ENCODE results near the gene VMP1. TPM values are rescaled to one million over a fixed set of nuclear protein-coding genes. Genes with fewer than 3 reads are reported as not detected.
"Not testable (repeated sequence)": the region's sequence is repeated elsewhere in the genome, so short reads cannot be mapped to it uniquely, and the experiment has no call there.

The VMP1 gene
- total RNA-seq, 1 donor from 2014 or later: 50.8 TPM

DNA sequence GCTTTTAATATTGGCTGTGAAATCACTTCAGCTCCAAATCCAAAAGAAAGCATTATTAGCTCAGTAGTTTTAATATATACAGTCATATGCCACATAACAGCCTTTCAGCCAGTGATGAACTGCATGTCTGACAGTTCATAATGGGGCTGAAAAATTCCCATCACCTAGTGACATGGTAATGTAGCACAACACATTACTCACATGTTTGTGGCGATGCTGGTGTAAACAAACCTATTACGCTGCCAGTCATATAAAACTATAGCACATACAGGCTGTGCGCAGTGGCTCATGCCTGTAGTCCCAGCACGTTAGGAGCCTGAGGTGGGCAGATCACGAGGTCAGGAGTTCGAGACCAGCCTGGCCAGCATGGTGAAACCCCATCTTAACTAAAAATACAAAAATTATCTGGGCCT is 93.1 kb downstream of the VMP1 start:
- TF ChIP-seq, protein P1, sequence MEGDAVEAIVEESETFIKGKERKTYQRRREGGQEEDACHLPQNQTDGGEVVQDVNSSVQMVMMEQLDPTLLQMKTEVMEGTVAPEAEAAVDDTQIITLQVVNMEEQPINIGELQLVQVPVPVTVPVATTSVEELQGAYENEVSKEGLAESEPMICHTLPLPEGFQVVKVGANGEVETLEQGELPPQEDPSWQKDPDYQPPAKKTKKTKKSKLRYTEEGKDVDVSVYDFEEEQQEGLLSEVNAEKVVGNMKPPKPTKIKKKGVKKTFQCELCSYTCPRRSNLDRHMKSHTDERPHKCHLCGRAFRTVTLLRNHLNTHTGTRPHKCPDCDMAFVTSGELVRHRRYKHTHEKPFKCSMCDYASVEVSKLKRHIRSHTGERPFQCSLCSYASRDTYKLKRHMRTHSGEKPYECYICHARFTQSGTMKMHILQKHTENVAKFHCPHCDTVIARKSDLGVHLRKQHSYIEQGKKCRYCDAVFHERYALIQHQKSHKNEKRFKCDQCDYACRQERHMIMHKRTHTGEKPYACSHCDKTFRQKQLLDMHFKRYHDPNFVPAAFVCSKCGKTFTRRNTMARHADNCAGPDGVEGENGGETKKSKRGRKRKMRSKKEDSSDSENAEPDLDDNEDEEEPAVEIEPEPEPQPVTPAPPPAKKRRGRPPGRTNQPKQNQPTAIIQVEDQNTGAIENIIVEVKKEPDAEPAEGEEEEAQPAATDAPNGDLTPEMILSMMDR (IDR thresholded peaks at IDR 0.05; ENCODE audit: borderline replicate concordance): no peak
- Histone ChIP-seq H3K27me3 (ENCODE audit: low read depth) (no peaks in the 10 kb centered on the region), H3K9me3 (replicated peaks) (no peaks in the 10 kb centered on the region), H3K27ac (replicated peaks) (no peak overlapping the region), H3K36me3 (peaks cover 6% of the 10 kb centered on the region), H3K4me1 (no peaks in the 10 kb centered on the region), H3K4me3 (no peak overlapping the region)
- intact Hi-C loops (cut with micrococcal nuclease): no loop called here
- no peak for DNase-seq

DNA sequence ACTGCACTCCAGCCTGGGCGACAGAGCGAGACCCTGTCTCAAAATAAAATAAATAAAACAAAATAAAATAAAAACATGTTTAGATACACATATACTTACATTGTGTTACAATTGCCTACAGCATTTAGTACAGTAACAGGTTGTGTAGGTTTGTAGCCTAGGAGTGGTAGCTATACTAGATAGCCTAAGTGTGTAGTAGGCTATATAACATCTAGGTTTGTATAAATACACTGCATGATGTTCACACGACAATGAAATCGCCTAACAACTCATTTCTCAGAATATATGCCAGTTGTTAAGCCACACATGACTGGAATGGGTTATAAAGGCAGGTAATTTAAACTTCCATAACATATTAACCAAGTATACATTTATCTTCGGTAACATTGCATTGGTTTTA is 94.7 kb downstream of the VMP1 start:
- H3K27ac ChIP-seq (replicated peaks): no peak overlapping the region
- no peak for DNase-seq

DNA sequence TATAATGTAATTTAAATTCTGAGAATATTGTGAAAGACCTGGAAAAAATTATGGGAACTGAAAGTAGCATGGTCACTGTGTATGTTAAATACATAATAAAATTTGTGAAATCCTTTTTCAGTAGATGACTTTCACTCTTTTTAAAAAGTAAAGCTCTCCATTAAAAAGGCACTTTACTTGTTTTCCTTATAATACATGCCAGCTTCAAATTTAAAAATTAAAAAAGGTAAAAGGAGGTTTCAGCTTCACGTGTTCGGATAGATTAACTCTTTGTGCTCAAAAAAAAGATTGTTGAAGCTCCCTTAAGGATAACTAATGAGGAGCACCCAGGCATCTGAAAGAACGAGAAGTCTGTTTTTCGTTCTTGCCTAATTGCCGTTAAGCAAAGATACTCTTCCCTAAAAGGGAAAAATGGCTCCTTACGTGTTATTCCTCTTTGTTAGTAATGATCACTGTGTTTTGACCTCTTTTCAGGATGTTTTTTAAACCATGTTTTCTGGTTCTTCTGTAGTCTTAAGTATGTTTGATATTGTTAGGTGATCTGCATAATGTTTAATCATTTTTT is 97.5 kb downstream of the VMP1 start:
- no peaks in the 10 kb centered on the region for H3K27me3 ChIP-seq (ENCODE audit: low read depth)
- intact Hi-C loops (cut with micrococcal nuclease): no loop called here

More for the DNA sequence above, 94.7 kb downstream of the VMP1 start:
- no peaks in the 10 kb centered on the region for H3K4me1 ChIP-seq
- H3K9me3 ChIP-seq (replicated peaks): no peaks in the 10 kb centered on the region
- no peaks in the 10 kb centered on the region for H3K36me3 ChIP-seq
- no peaks in the 10 kb centered on the region for H3K27me3 ChIP-seq (ENCODE audit: low read depth)
- TF ChIP-seq, protein P1 (IDR thresholded peaks at IDR 0.05; ENCODE audit: borderline replicate concordance): no peak
- H3K4me3 ChIP-seq: no peak overlapping the region
- intact Hi-C loops (cut with micrococcal nuclease): no loop called here

DNA sequence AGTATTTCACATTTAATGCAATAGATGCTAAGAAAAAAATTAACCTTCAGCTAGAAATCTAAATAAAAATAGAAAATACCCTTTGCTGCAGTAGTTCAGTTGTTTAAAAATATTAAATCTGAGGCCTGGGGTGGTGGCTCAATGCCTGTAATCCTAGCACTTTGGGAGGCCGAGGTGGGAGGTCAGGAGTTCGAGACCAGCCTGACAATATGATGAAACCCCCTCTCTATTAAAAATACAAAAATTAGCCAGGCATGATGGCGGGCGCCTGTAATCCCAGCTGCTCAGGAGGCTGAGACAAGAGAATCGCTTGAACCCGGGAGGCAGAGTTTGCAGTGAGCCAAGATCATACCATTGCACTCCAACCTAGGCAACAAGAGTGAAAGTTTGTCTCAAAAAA is 98.9 kb downstream of the VMP1 start:
- intact Hi-C loops (cut with micrococcal nuclease); H3K4me1 ChIP-seq; H3K9me3 ChIP-seq (replicated peaks); H3K27ac ChIP-seq (replicated peaks); H3K27me3 ChIP-seq (ENCODE audit: low read depth); DNase-seq; H3K4me3 ChIP-seq: not testable (repeated sequence)
- H3K36me3 ChIP-seq: peaks cover 16% of the 10 kb centered on the region

More for the DNA sequence above, 97.5 kb downstream of the VMP1 start:
- TF ChIP-seq, protein P1 (IDR thresholded peaks at IDR 0.05; ENCODE audit: borderline replicate concordance): no peak
- peak overlapping the region; percentile 42 for H3K27ac ChIP-seq (replicated peaks)
- DNase-seq: no peak
- H3K36me3 ChIP-seq: peaks cover 5% of the 10 kb centered on the region
- no peaks in the 10 kb centered on the region for H3K4me1 ChIP-seq
- H3K4me3 ChIP-seq: peak overlapping the region; percentile 8
- H3K9me3 ChIP-seq (replicated peaks): no peaks in the 10 kb centered on the region

DNA sequence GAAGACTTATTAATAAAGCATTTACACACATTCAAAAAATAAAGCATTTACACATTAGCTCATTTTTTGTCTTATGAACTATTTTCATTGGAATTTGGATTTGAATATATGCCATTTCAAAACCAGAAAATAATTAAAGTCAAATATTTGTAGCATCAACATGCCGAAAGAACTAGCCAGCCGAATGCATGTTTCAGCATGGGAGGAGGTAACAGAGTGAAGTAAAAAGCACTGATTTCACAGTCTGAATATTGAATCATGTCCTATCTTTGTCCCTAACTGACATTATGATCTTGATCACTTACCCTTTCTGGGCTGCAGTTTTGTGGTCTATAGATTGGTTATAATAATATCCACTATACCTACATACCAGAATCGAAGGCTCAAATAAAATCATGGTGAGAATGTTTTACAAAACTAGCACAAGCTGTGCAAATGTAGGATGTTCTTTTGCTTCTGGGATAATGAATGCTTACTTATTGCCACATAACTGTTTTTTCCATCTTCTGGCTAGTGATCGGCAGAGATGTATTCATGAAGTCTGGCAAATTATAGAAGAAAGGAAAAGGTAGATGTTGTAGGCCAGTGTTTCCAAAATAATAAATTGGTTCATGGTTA is 100.5 kb downstream of the VMP1 start:
- no peak overlapping the region for H3K4me3 ChIP-seq
- no peaks in the 10 kb centered on the region for H3K4me1 ChIP-seq
- TF ChIP-seq, protein P1 (IDR thresholded peaks at IDR 0.05; ENCODE audit: borderline replicate concordance): no peak
- H3K9me3 ChIP-seq (replicated peaks): no peaks in the 10 kb centered on the region
- H3K27ac ChIP-seq (replicated peaks): peak overlapping the region; percentile 18
- DNase-seq: no peak
- peaks cover 31% of the 10 kb centered on the region for H3K36me3 ChIP-seq
- intact Hi-C loops (cut with micrococcal nuclease): no loop called here
- H3K27me3 ChIP-seq (ENCODE audit: low read depth): no peaks in the 10 kb centered on the region

DNA sequence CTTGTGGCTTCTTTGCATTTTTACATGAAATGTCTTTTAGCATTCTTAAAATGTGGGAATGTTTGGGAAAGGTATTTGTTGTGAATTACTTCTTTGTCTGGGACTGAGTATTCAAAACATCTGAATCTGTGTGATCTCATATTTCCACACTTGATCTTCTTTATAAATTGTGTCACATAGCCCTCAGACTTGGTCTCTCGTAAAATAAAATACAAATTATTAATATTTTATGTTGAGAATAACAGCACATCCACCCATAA is 103.4 kb downstream of the VMP1 start:
- Histone ChIP-seq H3K9me3 (replicated peaks) (no peaks in the 10 kb centered on the region), H3K36me3 (peaks cover 38% of the 10 kb centered on the region), H3K4me3 (no peak overlapping the region), H3K4me1 (no peaks in the 10 kb centered on the region), H3K27me3 (ENCODE audit: low read depth) (no peaks in the 10 kb centered on the region), H3K27ac (replicated peaks) (no peak overlapping the region)
- DNase-seq: no peak
- TF ChIP-seq, protein P1 (IDR thresholded peaks at IDR 0.05; ENCODE audit: borderline replicate concordance): no peak
- intact Hi-C loops (cut with micrococcal nuclease): no loop called here

Measured in left ventricle myocardium inferior (tissue), 1 donor.